HCT116 (cell line): ENCODE measurements around the gene RRM1. TPM values are rescaled to one million over a fixed set of nuclear protein-coding genes. Genes with fewer than 3 reads are reported as not detected.

Experiments
- ATAC-seq: fragments of 200-7000 bp; cut with Tn5 transposase; 2 replicates; pipeline ENCODE4 v1.9.1; 2020; ENCODE audit warnings: mild to moderate bottlenecking, moderate library complexity
- BruUV-seq: library from RNA; stranded (reverse); fragments of 400-500 nt; replicated peaks from 2 replicates; lab custom pipeline; 2021; lab: Mats Ljungman, UMichigan
- CTCF ChIA-PET: fragments of 300-600 bp; sonication (Branson Sonifier 250); formaldehyde crosslinking; loops from one replicate; lab custom pipeline; 2021; ENCODE audit warnings: antibody characterized with exemption; lab: Charles Lee
- POLR2A ChIA-PET: fragments of 300-600, 350-600 bp; sonication (Branson Sonifier 250); formaldehyde crosslinking; loops from one replicate; lab custom pipeline; 2021; ENCODE audit warnings: antibody characterized with exemption; lab: Charles Lee
- RAD21 ChIA-PET, 2 experiments: fragments of 300-600 bp; sonication (Branson Sonifier 250); formaldehyde crosslinking; loops; one replicate each; lab custom pipeline; 2023; ENCODE audit warnings: low total read pairs in 2 of 2; ENCODE audit not compliant: uncharacterized antibody in 2 of 2, unreplicated experiment in 2 of 2, low non-redundant PET in 1 of 2; lab: Charles Lee
- DNase-seq: peaks from one replicate; pipeline ENCODE4 v3.0.0-alpha.2; 2010; ENCODE audit warnings: low read depth, low spot score
- H2AFZ ChIP-seq: fragments of 200-600 bp; shearing (Covaris generic), sonication (generic); 2 replicates; pipeline ENCODE4 v1.6.1; 2017; ENCODE audit warnings: low read depth, mixed run types, mixed read lengths, antibody characterized with exemption, low read length; ENCODE audit not compliant: poor library complexity, severe bottlenecking
- H3K27ac ChIP-seq: 2 replicates; pipeline ENCODE4 v1.5.1; 2012; ENCODE audit warnings: low read depth, low read length
- H3K27me3 ChIP-seq: fragments of 200-600 bp; sonication (generic); 2 replicates; pipeline ENCODE4 v1.6.1; 2016; ENCODE audit warnings: mixed run types, low read length, mixed read lengths; ENCODE audit not compliant: insufficient read depth
- H3K36me3 ChIP-seq, 2 experiments: fragments of 200-500 bp in 1 of 2; fragments of 200-600 bp in 1 of 2; sonication (Bioruptor generic) in 1 of 2; sonication (generic) in 1 of 2; 2 replicates each; pipeline versions ENCODE4 v1.5.1 to v1.6.1; 2014 to 2016; ENCODE audit warnings: low read length in 2 of 2, inconsistent platforms in 1 of 2, mixed read lengths in 1 of 2, mixed run types in 1 of 2; ENCODE audit not compliant: insufficient read depth in 2 of 2, control insufficient read depth in 1 of 2
- H3K4me1 ChIP-seq, 2 experiments: fragments of 200-600 bp in 1 of 2; sonication (generic) in 1 of 2; 2 replicates each; pipeline versions ENCODE4 v1.5.1 to v1.6.1; 2012 to 2017; ENCODE audit warnings: low read length in 2 of 2, inconsistent platforms in 1 of 2, mild to moderate bottlenecking in 1 of 2, mixed read lengths in 1 of 2, mixed run types in 1 of 2, moderate library complexity in 1 of 2; ENCODE audit not compliant: insufficient read depth in 2 of 2, control insufficient read depth in 1 of 2
- H3K4me2 ChIP-seq: fragments of 200-600 bp; sonication (generic); 2 replicates; pipeline ENCODE4 v1.6.1; 2017; ENCODE audit warnings: mixed run types, low read length, mixed read lengths
- H3K4me3 ChIP-seq, 2 experiments: fragments of 200-600 bp in 1 of 2; sonication (generic) in 1 of 2; replicated peaks in 1 of 2; 2 replicates each; pipeline ENCODE4 v1.5.1; 2011 to 2016; ENCODE audit warnings: low read length in 2 of 2, control low read depth in 1 of 2, low read depth in 1 of 2, mild to moderate bottlenecking in 1 of 2, mixed read lengths in 1 of 2, mixed run types in 1 of 2
- H3K79me2 ChIP-seq: fragments of 200-600 bp; sonication (generic); 2 replicates; pipeline ENCODE4 v1.6.1; 2017; ENCODE audit warnings: mild to moderate bottlenecking, mixed run types, low read length, moderate library complexity, mixed read lengths; ENCODE audit not compliant: insufficient read depth
- H3K9ac ChIP-seq: fragments of 200-600 bp; sonication (generic); 2 replicates; pipeline ENCODE4 v1.6.1; 2016; ENCODE audit warnings: low read length, mixed read lengths
- H3K9me2 ChIP-seq: fragments of 200-600 bp; sonication (generic), shearing (Covaris generic); 2 replicates; pipeline ENCODE4 v1.6.1; 2017; ENCODE audit warnings: mixed run types, mild to moderate bottlenecking, moderate library complexity; ENCODE audit not compliant: insufficient read depth
- H3K9me3 ChIP-seq, 2 experiments: fragments of 200-500 bp in 1 of 2; fragments of 200-600 bp in 1 of 2; sonication (Bioruptor generic) in 1 of 2; sonication (generic) in 1 of 2; 2 replicates each; pipeline ENCODE4 v1.6.1; 2014 to 2017; ENCODE audit warnings: low read length in 2 of 2, mixed read lengths in 2 of 2, inconsistent platforms in 1 of 2, low read depth in 1 of 2, mild to moderate bottlenecking in 1 of 2, mixed run types in 1 of 2, moderate library complexity in 1 of 2; ENCODE audit not compliant: control insufficient read depth in 1 of 2, insufficient read depth in 1 of 2
- H4K20me1 ChIP-seq: fragments of 200-600 bp; sonication (generic), shearing (Covaris generic); 2 replicates; pipeline ENCODE4 v1.6.1; 2017; ENCODE audit warnings: mixed run types, mild to moderate bottlenecking, moderate library complexity; ENCODE audit not compliant: insufficient read depth
- EZH2 ChIP-seq: fragments of 200-600 bp; sonication (generic); IDR thresholded peaks from 2 replicates; pipeline ENCODE4 v1.6.1; 2017; ENCODE audit warnings: antibody characterized with exemption, mixed run types
- EZH2phosphoT487 ChIP-seq: fragments of 200-600 bp; IDR thresholded peaks from 2 replicates; pipeline ENCODE4 v1.6.1; 2018; ENCODE audit warnings: antibody characterized with exemption, borderline replicate concordance
- FOSL1 ChIP-seq: IDR thresholded peaks from 2 replicates; pipeline ENCODE4 v1.6.1; 2012; ENCODE audit warnings: low read depth
- POLR2AphosphoS5 ChIP-seq: IDR thresholded peaks from 2 replicates; pipeline ENCODE4 v1.6.1; 2011; ENCODE audit warnings: mild to moderate bottlenecking, low read depth, low read length, moderate library complexity
- RAD21 ChIP-seq: IDR thresholded peaks from 2 replicates; pipeline ENCODE4 v1.6.1; 2012; ENCODE audit warnings: low read depth, mild to moderate bottlenecking
- SP1 ChIP-seq: IDR thresholded peaks from 2 replicates; pipeline ENCODE4 v1.6.1; 2012; ENCODE audit warnings: low read depth
- ZNF274 ChIP-seq: fragments of 200-500 bp; sonication (Bioruptor generic); IDR thresholded peaks from 2 replicates; pipeline ENCODE4 v1.6.1; 2014; ENCODE audit warnings: mild to moderate bottlenecking, low read depth, low read length, inconsistent platforms
- intact Hi-C: fragments of 100-400 bp; cut with micrococcal nuclease; formaldehyde crosslinking; loops from 2 replicates; pipeline ENCODE4 v1.10.0; 2022
- total RNA-seq: library from RNA; stranded (reverse); gene quantifications from one replicate; pipeline ENCODE4 v1.2.1, GENCODE V29; 2021; ENCODE audit not compliant: unreplicated experiment
- TF ChIP-seq, protein P1 (sequence below), 3 experiments: fragments of 200-600 bp in 1 of 3; sonication (generic) in 1 of 3; IDR thresholded peaks in 2 of 3; conservative IDR thresholded peaks in 1 of 3; 2 replicates each; pipeline ENCODE4 v1.5.1; 2012 to 2017; ENCODE audit warnings: low read depth in 2 of 3, low read length in 2 of 3, antibody characterized with exemption in 1 of 3, borderline replicate concordance in 1 of 3, control low read depth in 1 of 3, mild to moderate bottlenecking in 1 of 3, mixed read lengths in 1 of 3, mixed run types in 1 of 3, moderate library complexity in 1 of 3; ENCODE audit not compliant: insufficient read depth in 1 of 3

The RRM1 gene
- total RNA-seq, 1 experiment from 2014 or later = 134 TPM

DNA sequence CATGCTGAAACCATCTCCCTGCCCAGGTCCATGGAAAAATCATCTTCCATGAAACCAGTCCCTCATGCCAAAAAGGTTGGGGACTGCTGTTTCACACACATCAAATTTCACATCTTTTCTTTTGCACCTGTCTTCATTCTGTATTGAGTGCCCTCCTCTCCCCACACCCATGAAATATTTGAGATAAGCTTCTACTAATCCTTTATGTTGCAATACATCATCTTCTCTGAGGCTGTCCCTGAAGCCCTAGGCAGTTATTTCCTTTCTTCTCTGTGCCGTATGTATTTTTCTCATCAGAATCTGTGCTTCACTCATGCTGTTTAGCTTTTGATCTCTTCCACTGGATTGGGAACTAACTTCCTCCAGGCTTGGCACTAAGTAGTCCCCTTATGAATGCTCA lies 40.0 kb upstream of the RRM1 start (continued):
- TF ChIP-seq, protein P1, sequence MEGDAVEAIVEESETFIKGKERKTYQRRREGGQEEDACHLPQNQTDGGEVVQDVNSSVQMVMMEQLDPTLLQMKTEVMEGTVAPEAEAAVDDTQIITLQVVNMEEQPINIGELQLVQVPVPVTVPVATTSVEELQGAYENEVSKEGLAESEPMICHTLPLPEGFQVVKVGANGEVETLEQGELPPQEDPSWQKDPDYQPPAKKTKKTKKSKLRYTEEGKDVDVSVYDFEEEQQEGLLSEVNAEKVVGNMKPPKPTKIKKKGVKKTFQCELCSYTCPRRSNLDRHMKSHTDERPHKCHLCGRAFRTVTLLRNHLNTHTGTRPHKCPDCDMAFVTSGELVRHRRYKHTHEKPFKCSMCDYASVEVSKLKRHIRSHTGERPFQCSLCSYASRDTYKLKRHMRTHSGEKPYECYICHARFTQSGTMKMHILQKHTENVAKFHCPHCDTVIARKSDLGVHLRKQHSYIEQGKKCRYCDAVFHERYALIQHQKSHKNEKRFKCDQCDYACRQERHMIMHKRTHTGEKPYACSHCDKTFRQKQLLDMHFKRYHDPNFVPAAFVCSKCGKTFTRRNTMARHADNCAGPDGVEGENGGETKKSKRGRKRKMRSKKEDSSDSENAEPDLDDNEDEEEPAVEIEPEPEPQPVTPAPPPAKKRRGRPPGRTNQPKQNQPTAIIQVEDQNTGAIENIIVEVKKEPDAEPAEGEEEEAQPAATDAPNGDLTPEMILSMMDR (IDR thresholded peaks at IDR 0.05 in 2 of 3, conservative IDR thresholded peaks at IDR 0.05 in 1 of 3; ENCODE audit: borderline replicate concordance in 1 of 3, insufficient read depth in 1 of 3, low read depth in 2 of 3, low read length in 2 of 3) = no peak
- TF ChIP-seq ZNF274 = no peak

GRCh38 chr11:4059424-4059823 lies 35.2 kb upstream of the RRM1 start:
- no peak for DNase-seq
- no peaks in the 10 kb centered on the region for H3K36me3 ChIP-seq
- H3K79me2 ChIP-seq = no peaks in the 10 kb centered on the region
- no peak overlapping the region for H3K4me2 ChIP-seq
- H4K20me1 ChIP-seq = no peaks in the 10 kb centered on the region
- POLR2A ChIA-PET = no interaction called here
- CTCF ChIA-PET = no interaction called here
- no peak overlapping the region for H3K4me3 ChIP-seq
- H3K27ac ChIP-seq = no peak overlapping the region
- ATAC-seq = no peak
- H3K9me3 ChIP-seq = no peaks in the 10 kb centered on the region
- no peak overlapping the region for H2AFZ ChIP-seq
- H3K9ac ChIP-seq = no peak overlapping the region
- no peak for TF ChIP-seq EZH2phosphoT487
- TF ChIP-seq, protein P1 (IDR thresholded peaks at IDR 0.05 in 2 of 3, conservative IDR thresholded peaks at IDR 0.05 in 1 of 3; ENCODE audit: borderline replicate concordance in 1 of 3, insufficient read depth in 1 of 3, low read depth in 2 of 3, low read length in 2 of 3) = no peak
- no peak for TF ChIP-seq ZNF274
- TF ChIP-seq RAD21 = no peak
- no peak for TF ChIP-seq EZH2
- TF ChIP-seq POLR2AphosphoS5 = no peak
- TF ChIP-seq FOSL1 = no peak
- TF ChIP-seq SP1 = no peak
- TF ChIP-seq, all 23 proteins: peak for 0
- intact Hi-C loops = no loop called here
- no peaks in the 10 kb centered on the region for H3K4me1 ChIP-seq
- RAD21 ChIA-PET = no interaction called here
- no TSS peak for BruUV-seq
- H3K9me2 ChIP-seq = no peaks in the 10 kb centered on the region
- H3K27me3 ChIP-seq = no peaks in the 10 kb centered on the region
